ENCODE results near the gene RNF215. TPM values are rescaled to one million over a fixed set of nuclear protein-coding genes. Genes with fewer than 3 reads are reported as not detected.

RNF215 gene
- 1 to 10 TPM; 3.3 to 3.9 TPM for total RNA-seq

DNA sequence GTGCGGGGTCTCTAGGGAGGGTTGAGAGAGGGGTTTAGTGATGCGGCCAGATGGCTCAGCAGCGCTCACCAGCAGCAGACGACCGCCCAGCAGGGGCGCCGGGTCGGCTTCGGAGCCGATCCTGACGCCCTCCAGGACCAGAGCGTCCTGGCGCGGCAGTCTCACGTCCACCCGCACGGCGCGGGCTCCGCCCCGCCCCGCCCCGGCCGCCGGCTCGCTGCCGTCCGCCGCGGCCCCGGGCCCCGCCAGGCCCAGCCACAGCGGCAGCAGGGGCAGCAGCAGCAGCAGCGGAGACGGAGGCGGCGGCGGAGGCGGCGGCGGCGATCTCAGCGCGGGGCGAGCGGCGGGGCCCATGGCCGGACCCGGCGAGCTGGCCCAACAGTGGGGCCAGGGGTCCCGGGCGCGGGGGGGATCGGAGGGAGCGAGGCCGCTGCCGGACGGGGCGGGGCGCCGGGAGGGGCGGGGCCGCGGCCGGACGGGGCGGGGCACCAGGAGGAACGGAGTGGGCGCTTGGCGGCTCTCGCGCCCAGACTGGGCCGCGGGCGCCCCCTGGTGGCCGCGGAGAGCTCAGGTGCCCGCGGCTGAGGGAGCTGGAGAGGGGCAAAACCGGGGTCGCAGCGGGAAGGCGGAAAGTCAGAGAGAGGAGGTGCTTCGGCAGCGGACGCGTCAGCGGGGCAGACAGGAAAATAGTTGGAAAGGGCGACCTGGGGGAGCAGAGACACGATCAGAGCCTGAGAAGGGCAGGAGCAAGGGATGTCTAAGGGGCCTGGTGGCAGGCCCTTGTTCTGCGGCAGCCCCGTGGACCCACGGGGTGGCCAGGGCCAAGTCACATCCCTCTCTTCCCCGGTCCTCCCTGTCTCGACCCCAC lies at the start of gene RNF215:
Gene RNF215 (minus strand): TSS at position 452 of the 868 bp plus-strand sequence. CDS start 98 bp downstream, at position 354.
- peaks cover 15% of the 10 kb centered on the region for H3K4me1 Mint-ChIP-seq
- peak within 1 kb of the TSS; percentile 81 for H3K4me3 Mint-ChIP-seq
- peak; percentile 87 for DNase-seq
- H3K27ac Mint-ChIP-seq = peak within 1 kb of the TSS; percentile 49
- H3K9me3 Mint-ChIP-seq = no peaks in the 10 kb centered on the region
- no peaks in the 10 kb centered on the region for H3K27me3 Mint-ChIP-seq
- no peaks in the 10 kb centered on the region for H3K36me3 Mint-ChIP-seq

GRCh38 chr22:30436196-30436595 lies 49.0 kb upstream of the RNF215 start:
- Mint-ChIP-seq H3K4me3 (peak overlapping the region; percentile 84), H3K27me3 (peaks cover 30% of the 10 kb centered on the region), H3K36me3 (peaks cover 30% of the 10 kb centered on the region), H3K9me3 (peaks cover 9% of the 10 kb centered on the region), H3K4me1 (peaks cover 19% of the 10 kb centered on the region), H3K27ac (peak overlapping the region; percentile 91)
- DNase-seq = no peak

GRCh38 chr22:30435674-30436126 lies 48.5 kb upstream of the RNF215 start:
- Mint-ChIP-seq H3K4me3 (peak overlapping the region; percentile 84), H3K4me1 (peaks cover 19% of the 10 kb centered on the region), H3K36me3 (peaks cover 30% of the 10 kb centered on the region), H3K27ac (peak overlapping the region; percentile 91), H3K27me3 (peaks cover 25% of the 10 kb centered on the region), H3K9me3 (peaks cover 9% of the 10 kb centered on the region)
- peak; percentile 82 for DNase-seq

GRCh38 chr22:30434843-30435242 lies 47.6 kb upstream of the RNF215 start:
- peaks cover 17% of the 10 kb centered on the region for H3K27me3 Mint-ChIP-seq
- peaks cover 19% of the 10 kb centered on the region for H3K4me1 Mint-ChIP-seq
- H3K4me3 Mint-ChIP-seq = peak overlapping the region; percentile 84
- H3K36me3 Mint-ChIP-seq = peaks cover 30% of the 10 kb centered on the region
- H3K27ac Mint-ChIP-seq = peak overlapping the region; percentile 91
- peaks cover 9% of the 10 kb centered on the region for H3K9me3 Mint-ChIP-seq
- DNase-seq = no peak

DNA sequence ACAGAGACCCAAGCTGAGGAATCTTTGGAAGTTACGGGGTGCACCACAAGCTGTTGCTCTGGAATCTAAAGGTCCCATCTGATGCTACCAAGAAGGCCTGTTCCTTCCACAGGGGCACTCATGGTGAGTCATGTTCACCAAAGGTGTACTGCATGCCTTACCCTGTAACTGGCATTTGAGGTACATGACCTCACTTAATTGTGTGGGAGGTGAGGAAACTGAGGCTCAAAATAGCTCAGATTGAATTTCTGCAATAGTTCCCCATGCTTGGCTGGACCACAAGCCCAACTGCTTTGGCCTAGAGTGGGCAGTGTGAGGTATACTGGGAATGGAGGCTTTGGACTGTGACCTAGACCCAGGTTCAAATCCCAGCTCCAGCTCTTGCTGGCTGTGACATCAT lies 46.6 kb upstream of the RNF215 start:
- Mint-ChIP-seq H3K4me1 (peaks cover 19% of the 10 kb centered on the region), H3K36me3 (peaks cover 30% of the 10 kb centered on the region), H3K4me3 (no peak overlapping the region), H3K27ac (peak overlapping the region; percentile 43), H3K27me3 (peaks cover 8% of the 10 kb centered on the region), H3K9me3 (peaks cover 9% of the 10 kb centered on the region)
- no peak for DNase-seq

DNA sequence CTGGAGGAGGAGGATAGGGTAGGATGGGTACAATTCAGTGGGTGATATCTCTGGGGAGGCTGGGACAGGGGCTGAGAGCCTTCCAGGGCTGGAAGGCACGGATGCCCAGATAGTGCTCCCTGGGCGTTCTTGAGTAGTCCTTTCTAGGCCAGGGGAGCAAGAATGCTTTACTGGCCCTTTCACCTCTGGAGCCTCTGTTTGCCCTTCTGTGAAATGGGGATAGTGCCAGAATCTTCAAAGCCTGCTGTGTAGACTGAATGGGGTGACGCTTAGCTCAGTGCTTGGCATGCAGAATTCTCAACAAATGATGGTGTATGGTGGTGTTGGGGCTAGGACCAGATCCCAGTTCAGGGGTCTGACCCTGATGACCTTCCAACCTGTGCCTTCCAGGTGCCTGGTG lies 46.0 kb upstream of the RNF215 start:
- peaks cover 2% of the 10 kb centered on the region for H3K27me3 Mint-ChIP-seq
- no peak for DNase-seq
- H3K9me3 Mint-ChIP-seq = peaks cover 9% of the 10 kb centered on the region
- peaks cover 19% of the 10 kb centered on the region for H3K4me1 Mint-ChIP-seq
- no peak overlapping the region for H3K27ac Mint-ChIP-seq
- H3K36me3 Mint-ChIP-seq = peaks cover 33% of the 10 kb centered on the region
- no peak overlapping the region for H3K4me3 Mint-ChIP-seq

GRCh38 chr22:30432520-30432919 lies 45.3 kb upstream of the RNF215 start:
- DNase-seq = no peak
- no peaks in the 10 kb centered on the region for H3K27me3 Mint-ChIP-seq

DNA sequence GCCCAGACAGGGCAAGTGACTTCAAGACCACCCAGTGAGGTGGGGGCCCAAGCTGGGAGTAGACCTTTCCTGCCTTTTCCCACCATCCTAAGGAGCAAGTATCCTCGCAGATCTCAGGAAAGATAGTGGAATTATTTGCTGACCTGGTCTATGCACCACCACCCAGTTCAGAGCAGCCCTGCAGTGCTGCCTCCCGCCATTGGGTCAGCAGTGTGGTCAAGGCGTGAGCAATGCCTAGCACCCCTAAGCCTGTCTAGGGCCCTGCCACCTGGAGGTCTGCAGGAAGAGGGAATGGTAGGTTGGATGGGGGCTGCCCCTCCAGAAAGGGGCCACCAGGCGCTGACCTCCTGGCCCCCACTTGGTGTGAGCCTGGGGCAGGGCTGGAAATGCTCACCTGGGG lies 44.9 kb upstream of the RNF215 start:
- Mint-ChIP-seq H3K27me3 (no peaks in the 10 kb centered on the region), H3K36me3 (peaks cover 39% of the 10 kb centered on the region), H3K27ac (no peak overlapping the region)

More at GRCh38 chr22:30432520-30432919, 45.3 kb upstream of the RNF215 start:
- peaks cover 9% of the 10 kb centered on the region for H3K9me3 Mint-ChIP-seq
- H3K27ac Mint-ChIP-seq = no peak overlapping the region
- H3K36me3 Mint-ChIP-seq = peaks cover 36% of the 10 kb centered on the region
- no peak overlapping the region for H3K4me3 Mint-ChIP-seq
- H3K4me1 Mint-ChIP-seq = peaks cover 22% of the 10 kb centered on the region

GRCh38 chr22:30430933-30431332 lies 43.7 kb upstream of the RNF215 start:
- Mint-ChIP-seq H3K4me3 (no peak overlapping the region), H3K36me3 (peaks cover 44% of the 10 kb centered on the region), H3K27ac (no peak overlapping the region), H3K9me3 (peaks cover 6% of the 10 kb centered on the region), H3K4me1 (peaks cover 33% of the 10 kb centered on the region), H3K27me3 (no peaks in the 10 kb centered on the region)
- DNase-seq = no peak

More for the DNA sequence above, 44.9 kb upstream of the RNF215 start:
- peaks cover 26% of the 10 kb centered on the region for H3K4me1 Mint-ChIP-seq
- no peak overlapping the region for H3K4me3 Mint-ChIP-seq
- no peak for DNase-seq
- peaks cover 8% of the 10 kb centered on the region for H3K9me3 Mint-ChIP-seq

- Mint-ChIP-seq H3K4me3 (no peak overlapping the region), H3K9me3 (peaks cover 4% of the 10 kb centered on the region), H3K36me3 (peaks cover 35% of the 10 kb centered on the region), H3K4me1 (peaks cover 31% of the 10 kb centered on the region), H3K27me3 (no peaks in the 10 kb centered on the region), H3K27ac (no peak overlapping the region)
- no peak for DNase-seq
Observed at GRCh38 chr22:30429887-30430286, 42.7 kb upstream of the RNF215 start.

GRCh38 chr22:30427871-30428270 lies 40.7 kb upstream of the RNF215 start:
- Mint-ChIP-seq H3K36me3 (peaks cover 27% of the 10 kb centered on the region), H3K27ac (no peak overlapping the region), H3K27me3 (no peaks in the 10 kb centered on the region), H3K4me3 (no peak overlapping the region), H3K4me1 (peaks cover 22% of the 10 kb centered on the region), H3K9me3 (no peaks in the 10 kb centered on the region)
- DNase-seq = no peak

GRCh38 chr22:30426388-30427353 lies 39.5 kb upstream of the RNF215 start:
- H3K4me1 Mint-ChIP-seq = peaks cover 34% of the 10 kb centered on the region
- H3K27ac Mint-ChIP-seq = peak overlapping the region; percentile 95
- no peaks in the 10 kb centered on the region for H3K9me3 Mint-ChIP-seq

GRCh38 chr22:30425616-30426387 lies 38.6 kb upstream of the RNF215 start, which contains the start of gene MTFP1:
MTFP1 (plus strand) TSS chr22:30425768; CDS start chr22:30425880, 112 bp downstream.
- peak within 1 kb of the TSS; percentile 91 for H3K4me3 Mint-ChIP-seq
- H3K4me1 Mint-ChIP-seq = peaks cover 42% of the 10 kb centered on the region
- no peaks in the 10 kb centered on the region for H3K27me3 Mint-ChIP-seq
- H3K27ac Mint-ChIP-seq = peak within 1 kb of the TSS; percentile 97
- peaks cover 39% of the 10 kb centered on the region for H3K36me3 Mint-ChIP-seq
- peak; percentile 55 for DNase-seq
- H3K9me3 Mint-ChIP-seq = no peaks in the 10 kb centered on the region

More at GRCh38 chr22:30426388-30427353, 39.5 kb upstream of the RNF215 start:
- H3K36me3 Mint-ChIP-seq = peaks cover 39% of the 10 kb centered on the region
- peak overlapping the region; percentile 91 for H3K4me3 Mint-ChIP-seq
- DNase-seq = peak; percentile 86
- no peaks in the 10 kb centered on the region for H3K27me3 Mint-ChIP-seq

GRCh38 chr22:30425327-30425615 lies 38.1 kb upstream of the RNF215 start:
- no peaks in the 10 kb centered on the region for H3K9me3 Mint-ChIP-seq
- no peaks in the 10 kb centered on the region for H3K27me3 Mint-ChIP-seq
- peaks cover 47% of the 10 kb centered on the region for H3K4me1 Mint-ChIP-seq
- H3K27ac Mint-ChIP-seq = peak overlapping the region; percentile 95
- peak overlapping the region; percentile 91 for H3K4me3 Mint-ChIP-seq
- no peak for DNase-seq
- H3K36me3 Mint-ChIP-seq = peaks cover 42% of the 10 kb centered on the region
